HG02852 (cell line): ENCODE data around the gene NRCAM.

Experiments
- ATAC-seq: cut with Tn5 transposase; IDR thresholded peaks from one replicate; pipeline ENCODE4 v1.9.1; 2021; ENCODE audit warnings: mild to moderate bottlenecking, moderate library complexity; ENCODE audit not compliant: unreplicated experiment

The NRCAM gene

DNA sequence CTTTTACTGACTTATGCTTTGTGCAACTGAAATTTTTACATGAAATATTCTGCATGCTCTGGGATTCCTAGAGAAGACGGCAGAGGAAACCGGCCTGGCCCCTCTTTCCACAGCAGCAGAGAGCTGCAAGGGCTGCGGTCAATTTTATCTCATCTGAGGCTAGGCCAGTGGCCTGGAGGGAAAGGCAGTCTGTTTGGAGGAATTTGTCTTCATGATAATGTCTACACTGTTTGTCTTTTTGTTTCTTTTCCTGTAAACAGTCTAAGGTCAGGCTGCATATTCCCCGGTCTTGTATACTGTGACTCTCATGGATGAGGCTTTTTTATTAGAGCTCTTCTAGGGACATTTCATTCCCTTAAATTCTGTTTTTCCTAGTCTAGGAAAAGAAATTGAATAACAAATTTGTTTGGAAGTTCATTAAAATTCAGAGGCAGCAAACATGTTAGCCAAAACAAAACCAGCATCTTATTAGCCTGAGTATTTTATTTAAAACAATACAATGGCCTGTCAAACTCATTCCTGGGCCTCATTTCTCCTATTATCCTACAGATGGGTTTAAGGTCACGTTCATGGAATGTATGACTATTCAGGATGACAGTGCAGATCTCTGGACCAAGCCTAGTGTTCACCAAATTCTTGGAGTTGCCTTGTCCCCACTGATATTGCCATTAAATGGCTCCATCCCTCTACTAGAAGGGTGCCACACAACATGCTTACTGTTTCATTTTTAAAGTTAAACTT is 352.5 kb downstream of the NRCAM start:
- ATAC-seq, result no peak

DNA sequence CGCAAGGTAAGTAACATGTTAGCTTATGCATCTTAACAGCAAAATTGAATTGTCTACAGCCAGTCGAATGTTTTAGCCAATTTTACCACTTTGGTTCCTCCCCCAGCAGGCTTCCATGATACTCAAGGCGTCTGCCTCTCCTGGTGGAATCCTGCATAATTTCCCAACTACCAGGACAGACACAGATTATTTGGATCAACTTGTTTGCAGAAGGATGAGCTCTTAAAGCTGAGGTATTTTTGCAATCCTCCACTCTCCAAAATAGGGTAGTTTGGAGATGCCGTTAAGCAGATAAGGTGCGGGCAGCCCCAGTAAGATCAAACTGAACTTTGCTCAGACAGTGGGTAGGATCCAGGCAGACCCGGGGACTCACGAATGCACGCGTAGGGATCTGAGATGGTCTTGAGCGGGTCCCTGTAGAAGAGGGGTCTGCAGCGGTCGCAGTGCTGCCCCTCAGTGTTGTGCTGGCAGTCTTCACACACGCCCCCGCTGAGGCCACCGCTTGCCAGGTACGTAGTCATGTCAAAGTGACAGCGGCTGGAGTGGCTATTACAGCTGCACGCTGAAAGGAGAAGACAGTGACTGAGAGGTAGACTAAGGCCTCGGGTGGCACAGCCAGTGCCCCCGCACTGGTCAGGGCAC is 353.4 kb downstream of the NRCAM start:
- ATAC-seq, result no peak

DNA sequence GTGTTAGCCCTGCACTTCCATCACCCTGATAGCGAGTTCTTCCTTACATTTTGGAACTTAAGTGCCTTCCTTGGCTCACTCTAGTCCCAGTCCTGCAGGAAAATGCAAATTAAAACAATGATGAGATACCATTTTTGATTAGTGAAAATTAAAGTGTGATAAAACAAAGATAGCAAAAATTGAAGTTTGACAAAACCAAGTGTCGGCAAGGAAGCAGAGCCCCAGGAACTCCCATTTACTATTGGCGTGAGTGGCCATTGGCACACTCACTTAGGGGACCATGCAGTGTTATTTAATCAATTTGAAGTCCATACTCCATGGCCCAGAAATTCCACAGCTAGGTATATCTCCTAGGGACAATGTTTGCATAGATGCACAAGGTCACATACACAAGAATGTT is 354.5 kb downstream of the NRCAM start:
- no peak for ATAC-seq

DNA sequence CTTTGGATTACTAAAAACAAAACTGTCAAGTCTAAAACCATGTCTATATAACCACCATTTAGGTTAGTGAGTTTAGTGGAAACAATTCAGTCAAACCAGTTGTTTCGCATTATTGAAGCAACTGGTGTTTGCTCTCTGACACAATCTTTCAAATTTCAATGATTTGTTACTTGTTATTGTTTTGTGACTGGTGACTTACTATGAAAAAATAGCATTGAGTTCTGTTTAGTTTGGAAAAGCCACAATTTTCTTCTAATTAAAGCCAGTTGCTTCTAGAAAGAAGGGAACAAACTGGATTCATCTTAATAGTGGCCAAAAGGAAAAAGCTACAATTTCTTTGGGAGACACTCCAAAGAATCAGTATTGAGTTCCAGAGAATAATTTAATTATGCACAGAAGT is 356.5 kb downstream of the NRCAM start:
- no peak for ATAC-seq

DNA sequence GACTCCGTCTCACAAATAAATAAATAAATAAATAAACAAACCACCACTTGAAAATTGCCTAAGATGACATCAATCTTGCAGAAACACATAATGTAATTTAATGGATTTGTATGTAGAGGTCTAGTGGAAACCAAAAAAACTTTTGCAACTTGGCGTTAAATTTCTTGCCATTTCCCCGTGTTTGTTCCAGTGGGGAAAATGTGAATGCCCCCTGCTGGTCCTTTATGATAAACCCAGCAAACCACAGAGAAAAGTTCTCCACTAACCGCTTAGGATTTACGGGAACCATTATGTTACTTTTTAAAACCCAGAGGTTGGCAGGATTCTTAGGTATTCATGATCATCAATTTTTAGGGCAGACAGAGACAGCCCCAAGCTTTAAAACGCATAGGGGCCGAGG is 358.5 kb downstream of the NRCAM start:
- no peak for ATAC-seq
